Suprapubic skin (tissue), 3 donors: ENCODE measurements around the gene PDE9A.

Source experiments
- POLR2A ChIP-seq, 2 donors: fragments of 450-650 bp; IDR thresholded peaks; one replicate each; pipeline ENCODE4 v1.6.1; 2017; ENCODE audit warnings: antibody characterized with exemption in 2 of 2, mild to moderate bottlenecking in 2 of 2, moderate library complexity in 2 of 2
- TF ChIP-seq, protein P1 (sequence below), 2 donors: fragments of 200-600 bp in 1 of 2; fragments of 450-650 bp in 1 of 2; sonication (generic) in 1 of 2; IDR thresholded peaks; one replicate each; pipeline ENCODE4 v1.5.1; 2016 to 2019; ENCODE audit warnings: antibody characterized with exemption in 2 of 2, mild to moderate bottlenecking in 1 of 2, moderate library complexity in 1 of 2

DNA sequence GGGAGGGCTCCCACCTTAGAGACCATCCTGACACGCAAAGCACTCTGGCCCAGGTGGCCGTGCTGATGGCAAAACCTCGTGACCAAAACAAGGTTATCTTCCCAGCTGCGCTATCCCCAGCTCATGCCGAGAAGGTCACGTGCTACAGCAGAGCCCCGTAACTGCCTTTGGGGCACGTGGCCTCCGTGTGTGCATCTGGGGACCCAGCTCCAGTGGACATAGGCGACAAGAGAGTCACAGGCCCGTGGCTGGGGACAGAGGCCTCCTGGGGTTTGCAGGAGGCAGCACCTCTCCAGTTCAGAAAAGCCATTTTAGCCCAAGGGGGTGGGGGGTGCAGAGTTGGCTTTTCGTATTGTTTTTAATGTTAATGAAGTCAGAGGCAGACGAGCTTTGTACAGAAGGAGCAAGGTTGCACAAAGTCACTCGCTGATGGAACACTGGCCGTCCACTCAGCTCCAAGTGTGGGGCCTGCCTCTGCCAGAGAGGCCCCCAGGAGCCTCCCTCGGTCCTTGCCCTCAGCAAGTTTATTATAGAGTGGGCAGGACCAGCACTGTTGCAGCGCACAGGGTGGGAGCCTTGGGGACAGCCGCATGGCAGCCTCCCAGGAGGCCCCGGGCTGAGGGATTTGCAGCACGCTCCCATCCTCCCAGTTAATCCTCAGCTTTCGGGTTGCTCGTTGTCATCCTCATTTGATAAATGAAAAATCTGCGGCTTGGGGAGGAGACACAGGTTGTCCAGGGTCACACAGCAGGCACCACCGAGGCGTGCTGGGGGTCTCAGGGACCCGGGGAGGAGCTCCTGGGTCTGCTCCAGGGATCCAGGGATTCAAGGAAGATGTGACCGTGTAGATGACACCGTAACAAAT, 8.0 kb upstream of the PDE9A start:
- no peak for TF ChIP-seq POLR2A (IDR thresholded peaks at IDR 0.05)
- TF ChIP-seq, protein P1, sequence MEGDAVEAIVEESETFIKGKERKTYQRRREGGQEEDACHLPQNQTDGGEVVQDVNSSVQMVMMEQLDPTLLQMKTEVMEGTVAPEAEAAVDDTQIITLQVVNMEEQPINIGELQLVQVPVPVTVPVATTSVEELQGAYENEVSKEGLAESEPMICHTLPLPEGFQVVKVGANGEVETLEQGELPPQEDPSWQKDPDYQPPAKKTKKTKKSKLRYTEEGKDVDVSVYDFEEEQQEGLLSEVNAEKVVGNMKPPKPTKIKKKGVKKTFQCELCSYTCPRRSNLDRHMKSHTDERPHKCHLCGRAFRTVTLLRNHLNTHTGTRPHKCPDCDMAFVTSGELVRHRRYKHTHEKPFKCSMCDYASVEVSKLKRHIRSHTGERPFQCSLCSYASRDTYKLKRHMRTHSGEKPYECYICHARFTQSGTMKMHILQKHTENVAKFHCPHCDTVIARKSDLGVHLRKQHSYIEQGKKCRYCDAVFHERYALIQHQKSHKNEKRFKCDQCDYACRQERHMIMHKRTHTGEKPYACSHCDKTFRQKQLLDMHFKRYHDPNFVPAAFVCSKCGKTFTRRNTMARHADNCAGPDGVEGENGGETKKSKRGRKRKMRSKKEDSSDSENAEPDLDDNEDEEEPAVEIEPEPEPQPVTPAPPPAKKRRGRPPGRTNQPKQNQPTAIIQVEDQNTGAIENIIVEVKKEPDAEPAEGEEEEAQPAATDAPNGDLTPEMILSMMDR (IDR thresholded peaks at IDR 0.05): no peak
